ENCODE measurements around the gene SLC35F4. TPM values are rescaled to one million over a fixed set of nuclear protein-coding genes. Genes with fewer than 3 reads are reported as not detected.

SLC35F4 gene
- total RNA-seq, 2 donors from 2014 or later: not detected

- no peak for ATAC-seq (ENCODE audit: insufficient number of reproducible peaks, low FRiP score, low read depth)
- Histone ChIP-seq H3K4me1 (ENCODE audit: control insufficient read depth in 1 of 2, low read depth in 2 of 2) (no peaks in the 10 kb centered on the region), H3K27me3 (replicated peaks; ENCODE audit: insufficient read depth) (no peaks in the 10 kb centered on the region), H3K36me3 (no peaks in the 10 kb centered on the region), H3K9me3 (peaks cover 2% of the 10 kb centered on the region), H3K27ac (no peak overlapping the region), H3K4me3 (no peak overlapping the region)
- TF ChIP-seq CTCF (IDR thresholded peaks at IDR 0.05): no peak
- no peak for DNase-seq (ENCODE audit: low spot score)
Measured at GRCh38 chr14:57519043-57519442, 346.8 kb downstream of the SLC35F4 start.
